NOMO-1 treated with dmso at 0.1 percent for 144 hours (cell line): Measurements from ENCODE around the gene SEMA3A.
"Not testable (repeated sequence)": the region's sequence is repeated elsewhere in the genome, so short reads cannot be mapped to it uniquely, and the experiment has no call there.

Experiments
- DNase-seq: peaks from one replicate; lab custom pipeline; 2025; ENCODE audit not compliant: unreplicated experiment; lab: John Stamatoyannopoulos, UW

The SEMA3A gene

GRCh38 chr7:84194484-84195271 is at the start of gene SEMA3A:
Gene SEMA3A, minus strand, starts transcription at chr7:84194789. Its CDS starts 203 bp downstream, at chr7:84194586.
- DNase-seq: peak; percentile 78

GRCh38 chr7:84243037-84243436 is 48.4 kb upstream of the SEMA3A start:
- DNase-seq: not testable (repeated sequence)

GRCh38 chr7:84238596-84238995 is 44.0 kb upstream of the SEMA3A start:
- DNase-seq: no peak

GRCh38 chr7:84237533-84238173 is 43.1 kb upstream of the SEMA3A start:
- no peak for DNase-seq

GRCh38 chr7:84236398-84236797 is 41.8 kb upstream of the SEMA3A start:
- DNase-seq: no peak

GRCh38 chr7:84232646-84233045 is 38.1 kb upstream of the SEMA3A start:
- DNase-seq: no peak

- no peak for DNase-seq
These were observed 36.6 kb upstream of the SEMA3A start for GRCh38 chr7:84231157-84231556.

- no peak for DNase-seq
These were observed 35.9 kb upstream of the SEMA3A start for GRCh38 chr7:84230491-84230890.

- no peak for DNase-seq
These were observed 33.9 kb upstream of the SEMA3A start for GRCh38 chr7:84228526-84228925.

GRCh38 chr7:84226759-84227158 is 32.2 kb upstream of the SEMA3A start:
- no peak for DNase-seq

- DNase-seq: no peak
These were observed 29.9 kb upstream of the SEMA3A start for GRCh38 chr7:84224505-84224904.

- no peak for DNase-seq
These were observed 24.7 kb upstream of the SEMA3A start for GRCh38 chr7:84219310-84219709.

- peak; percentile 71 for DNase-seq
These were observed 24.1 kb upstream of the SEMA3A start for GRCh38 chr7:84218681-84219080.

- DNase-seq: no peak
These were observed 21.9 kb upstream of the SEMA3A start for GRCh38 chr7:84216472-84216871.

GRCh38 chr7:84214757-84215156 is 20.2 kb upstream of the SEMA3A start:
- not testable (repeated sequence) for DNase-seq

- DNase-seq: no peak
These were observed 15.7 kb upstream of the SEMA3A start for GRCh38 chr7:84210301-84210700.

- no peak for DNase-seq
These were observed 14.4 kb upstream of the SEMA3A start for GRCh38 chr7:84209006-84209405.

GRCh38 chr7:84207615-84208014 is 13.0 kb upstream of the SEMA3A start:
- DNase-seq: no peak

- DNase-seq: no peak
These were observed 12.4 kb upstream of the SEMA3A start for GRCh38 chr7:84207025-84207424.

- DNase-seq: peak; percentile 64
These were observed 10.1 kb upstream of the SEMA3A start for GRCh38 chr7:84204655-84205054.

- no peak for DNase-seq
These were observed 8.3 kb upstream of the SEMA3A start for GRCh38 chr7:84202855-84203254.

- DNase-seq: no peak
These were observed 6.3 kb upstream of the SEMA3A start for GRCh38 chr7:84200859-84201258.

- DNase-seq: no peak
These were observed 4.6 kb upstream of the SEMA3A start for GRCh38 chr7:84199216-84199615.
